Stimulated activated CD4-positive, alpha-beta T cell treated with anti-CD3 and anti-CD28 coated beads, Interleukin-4, amount 100 ng/mL, for 48 hours (primary cell): ENCODE measurements around the gene ACSL5.

ENCODE experiments used
- DNase-seq, 2 donors: peaks; one replicate each; pipeline ENCODE4 v3.0.0-alpha.2; 2020; ENCODE audit warnings: low read depth in 2 of 2

ACSL5 gene

GRCh38 chr10:112373912-112374338 lies at the start of gene ACSL5:
Gene ACSL5, plus strand, starts transcription at chr10:112374116. Its CDS starts 20,831 bp downstream, at chr10:112394947.
- no peak for DNase-seq

DNA sequence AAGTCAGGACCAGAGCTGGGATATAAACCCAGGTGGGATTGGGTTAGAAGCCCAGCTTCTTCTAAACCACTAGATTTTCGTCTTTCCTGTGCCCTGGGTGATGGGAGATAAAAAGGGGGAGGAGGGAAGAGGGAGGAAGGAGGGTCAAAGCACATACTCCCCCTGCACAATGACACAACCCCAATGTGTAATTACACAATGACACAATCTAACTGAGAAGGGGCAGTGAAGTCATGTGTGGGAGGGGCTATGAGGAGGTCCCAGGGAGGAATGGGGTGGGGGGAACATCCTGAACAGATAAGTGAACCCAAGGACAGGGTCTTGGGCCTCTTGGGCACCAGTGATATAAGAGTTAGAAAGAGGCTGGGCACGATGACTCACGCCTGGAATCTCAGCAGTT lies 46.2 kb upstream of the ACSL5 start:
- no peak for DNase-seq

DNA sequence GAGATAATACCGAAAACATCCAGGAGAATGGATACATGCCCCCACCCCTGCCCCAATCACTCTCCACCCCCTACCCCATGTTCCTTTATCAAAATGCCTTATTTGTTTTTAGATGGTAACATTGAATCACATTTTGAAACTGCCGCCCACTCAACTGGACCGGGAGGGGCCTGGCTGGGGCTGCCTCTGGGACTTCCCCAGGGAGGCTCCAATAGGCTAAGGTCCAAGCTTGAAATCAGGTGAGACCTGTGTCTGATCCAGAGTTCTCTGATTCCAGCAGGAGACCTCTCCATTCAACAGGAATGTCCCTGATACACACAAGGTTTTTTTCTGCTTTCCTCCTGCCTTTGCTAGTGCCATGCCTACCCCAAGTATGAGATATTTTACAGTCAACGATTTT lies 43.8 kb upstream of the ACSL5 start:
- DNase-seq = peak in 1 of 2 donors; percentile 8

DNA sequence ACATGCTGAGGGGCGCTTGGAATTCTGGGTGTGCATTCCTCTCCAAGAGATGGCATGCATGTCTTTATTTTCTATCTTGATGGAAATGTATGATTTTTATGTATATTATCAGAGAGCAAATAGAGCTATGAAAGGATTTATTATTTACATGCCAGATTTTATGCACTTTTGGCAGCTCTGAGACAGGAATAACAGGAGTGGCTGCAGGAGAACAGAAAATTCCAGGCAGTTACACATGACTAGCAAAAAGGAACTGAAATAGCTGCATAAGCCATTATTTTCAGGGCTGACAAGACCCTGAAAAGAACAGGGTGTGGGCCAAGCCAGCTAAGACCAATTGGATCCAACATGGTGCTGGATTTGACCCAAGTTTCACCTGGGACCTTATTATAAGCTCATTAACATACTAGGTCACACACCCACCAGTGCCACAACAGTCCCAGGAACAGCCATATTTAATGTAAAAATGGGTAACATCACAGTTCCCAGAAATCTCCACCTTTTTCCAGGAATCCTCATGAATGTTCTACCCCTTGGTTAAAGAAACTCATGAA lies 43.2 kb upstream of the ACSL5 start:
- no peak for DNase-seq

DNA sequence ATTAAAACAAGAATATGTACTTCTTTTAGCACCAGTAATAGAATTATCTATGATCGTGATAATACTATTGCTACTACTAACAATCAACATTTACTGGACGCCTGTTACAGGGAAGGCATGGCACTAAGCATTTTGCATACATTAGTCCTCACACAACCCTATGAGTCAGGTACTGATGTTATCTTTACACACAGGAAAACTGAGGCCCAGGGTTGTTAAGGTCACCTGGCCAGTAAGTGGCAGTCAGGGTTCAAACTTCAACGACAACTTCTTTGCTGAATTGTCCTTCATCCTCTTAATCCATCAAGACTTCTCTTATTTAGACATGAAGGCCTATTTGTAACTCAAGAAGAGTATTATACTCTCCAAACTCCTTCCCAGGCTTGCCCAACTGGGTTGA lies 41.9 kb upstream of the ACSL5 start:
- DNase-seq = no peak

- no peak for DNase-seq
Observed at GRCh38 chr10:112332509-112333228, 41.2 kb upstream of the ACSL5 start.

- no peak for DNase-seq
Observed at GRCh38 chr10:112333452-112333851, 40.5 kb upstream of the ACSL5 start.

DNA sequence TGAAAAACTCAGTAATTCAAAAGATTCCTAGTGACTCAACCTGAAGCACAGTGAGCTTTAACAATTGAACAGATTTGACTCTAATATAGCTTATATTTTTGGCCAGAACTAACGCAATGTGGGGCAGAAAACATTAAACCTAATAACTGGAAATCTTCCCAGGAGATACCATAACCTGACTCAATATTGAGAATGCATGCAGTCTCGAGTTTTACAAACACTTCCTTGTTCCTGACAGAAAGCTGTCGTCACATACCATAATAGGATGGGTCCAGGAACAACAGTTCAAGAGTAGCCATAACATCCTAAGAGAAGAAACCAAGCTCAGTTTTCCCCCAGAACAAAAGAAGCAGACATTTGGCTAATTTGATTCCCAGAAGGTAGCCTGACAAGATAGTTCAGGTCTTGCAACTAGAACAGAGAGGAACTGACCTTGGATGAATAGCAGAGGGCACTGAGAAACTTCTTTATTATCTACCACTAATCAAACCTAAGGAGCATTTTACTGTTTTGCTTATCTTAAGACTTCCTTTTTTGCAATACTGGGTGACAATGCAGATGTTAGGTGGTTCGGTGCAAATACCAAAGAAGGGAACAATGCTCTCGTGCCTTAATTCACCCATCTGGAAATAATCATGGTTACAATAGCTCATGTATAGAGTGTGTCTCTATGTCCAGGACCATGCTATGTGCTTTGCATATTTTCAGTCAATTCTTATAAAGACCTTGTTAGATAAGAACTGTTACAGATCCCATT lies 38.6 kb upstream of the ACSL5 start:
- no peak for DNase-seq

GRCh38 chr10:112335868-112336265 lies 38.0 kb upstream of the ACSL5 start:
- no peak for DNase-seq

GRCh38 chr10:112336556-112337201 lies 37.2 kb upstream of the ACSL5 start:
- no peak for DNase-seq

DNA sequence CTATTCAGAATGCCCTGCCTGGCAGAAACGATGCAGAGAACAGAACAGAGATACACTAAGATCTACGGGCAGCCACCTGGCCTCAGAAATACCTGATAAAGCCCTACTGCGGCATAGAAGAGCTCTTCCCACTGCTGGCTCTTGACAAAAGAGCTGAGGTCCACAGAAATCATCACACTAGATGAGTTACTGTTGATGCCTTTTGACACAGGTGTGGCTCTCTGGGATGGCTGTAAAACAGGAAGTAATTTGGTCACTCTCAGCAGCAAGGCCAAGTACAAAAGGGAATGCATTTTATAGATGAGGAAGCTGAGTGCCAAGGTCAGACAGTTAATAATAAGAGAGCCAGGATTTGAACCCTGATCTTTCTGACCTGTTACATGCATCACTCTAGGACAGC lies 35.0 kb upstream of the ACSL5 start:
- no peak for DNase-seq

DNA sequence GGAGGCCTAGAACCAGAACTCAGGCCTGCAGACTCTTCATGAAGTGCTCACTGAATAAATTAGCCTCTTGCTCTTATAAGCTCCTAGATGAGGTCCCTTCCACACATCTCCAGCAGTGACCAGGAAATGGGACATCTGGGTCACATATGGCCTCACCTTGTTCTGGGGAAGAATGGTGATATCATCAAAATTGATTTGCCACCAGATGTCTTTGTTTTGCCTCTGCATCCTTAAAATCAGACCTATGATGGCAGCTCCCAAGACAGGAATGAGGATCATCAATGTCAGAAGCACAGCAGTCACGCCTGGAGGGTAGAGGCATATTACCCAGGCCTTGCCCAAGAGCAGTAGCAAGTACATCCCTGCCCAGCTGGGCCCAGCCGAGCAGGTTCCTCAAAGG lies 33.3 kb upstream of the ACSL5 start:
- DNase-seq = no peak

DNA sequence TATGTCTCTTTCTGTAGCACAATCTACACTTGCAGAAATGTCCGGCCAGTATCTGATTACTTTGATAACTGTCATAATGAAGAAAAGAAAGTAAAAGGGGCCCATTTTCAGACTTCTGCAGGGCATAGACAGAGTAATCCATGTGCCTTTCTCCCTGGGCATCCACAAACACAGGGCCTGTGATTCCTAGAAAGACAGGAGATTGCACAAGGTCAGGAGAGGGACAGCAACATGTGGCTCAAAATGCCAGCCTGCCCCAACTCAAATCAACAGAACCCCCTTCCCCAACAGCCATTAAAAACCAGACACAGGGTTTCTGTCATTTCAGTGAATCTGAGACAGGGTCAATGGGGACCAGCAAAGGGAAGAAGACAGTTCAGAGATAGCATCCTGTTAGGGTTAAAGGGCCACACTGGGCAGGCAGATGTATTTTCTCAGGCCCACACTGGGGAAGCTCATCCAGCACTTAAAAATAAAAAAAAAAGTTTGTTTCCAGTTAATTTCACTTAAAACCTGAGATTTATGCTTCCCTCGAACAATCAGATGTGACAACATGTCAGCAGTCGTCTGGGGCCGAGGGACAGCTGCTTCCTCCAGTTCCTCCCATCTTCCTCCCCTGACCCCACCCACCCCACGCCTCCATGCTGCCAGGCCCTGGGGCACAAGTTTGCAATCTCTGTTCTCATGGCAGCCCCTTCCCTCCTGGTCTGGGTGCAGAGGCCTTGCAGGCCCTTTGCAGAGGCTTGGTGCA lies 30.7 kb upstream of the ACSL5 start:
- no peak for DNase-seq

DNA sequence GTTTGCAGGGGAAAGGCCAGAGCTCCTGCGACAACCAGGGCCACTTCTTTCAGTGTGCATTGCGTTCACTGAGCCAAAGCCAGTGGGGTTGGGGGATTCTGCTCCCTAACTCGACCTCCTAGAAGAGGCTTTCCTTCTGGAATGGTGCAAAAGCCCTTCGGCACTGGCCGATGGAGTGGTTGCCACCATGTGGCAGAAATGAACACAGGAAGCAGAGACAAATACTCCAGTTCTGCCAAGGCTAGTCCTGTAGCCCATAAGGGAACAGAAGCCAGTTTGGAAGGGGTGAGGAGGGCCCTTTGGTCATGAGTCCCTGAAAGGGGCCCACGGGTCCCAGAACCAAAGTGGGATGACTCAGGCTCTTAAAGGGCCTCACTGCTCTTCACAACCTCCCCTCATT lies 29.7 kb upstream of the ACSL5 start:
- no peak for DNase-seq

DNA sequence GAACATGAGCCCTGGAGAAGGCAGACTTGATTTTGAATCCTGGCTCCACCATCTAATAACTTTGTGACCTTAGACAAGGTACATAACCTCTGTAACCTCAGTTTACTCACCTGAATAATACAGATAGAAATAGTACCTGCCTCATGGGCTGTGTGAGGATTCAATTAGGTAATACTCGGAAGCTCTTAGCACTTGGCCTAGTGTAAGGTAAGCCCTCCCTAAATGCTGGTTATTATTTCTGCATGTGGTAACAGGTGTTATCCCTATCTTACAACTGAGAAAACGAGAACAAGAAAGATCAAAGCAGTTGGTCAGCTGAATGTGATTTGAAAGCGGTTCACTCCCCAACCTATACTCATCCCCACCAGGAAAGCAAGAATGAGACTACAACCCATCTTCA lies 28.7 kb upstream of the ACSL5 start:
- no peak for DNase-seq

DNA sequence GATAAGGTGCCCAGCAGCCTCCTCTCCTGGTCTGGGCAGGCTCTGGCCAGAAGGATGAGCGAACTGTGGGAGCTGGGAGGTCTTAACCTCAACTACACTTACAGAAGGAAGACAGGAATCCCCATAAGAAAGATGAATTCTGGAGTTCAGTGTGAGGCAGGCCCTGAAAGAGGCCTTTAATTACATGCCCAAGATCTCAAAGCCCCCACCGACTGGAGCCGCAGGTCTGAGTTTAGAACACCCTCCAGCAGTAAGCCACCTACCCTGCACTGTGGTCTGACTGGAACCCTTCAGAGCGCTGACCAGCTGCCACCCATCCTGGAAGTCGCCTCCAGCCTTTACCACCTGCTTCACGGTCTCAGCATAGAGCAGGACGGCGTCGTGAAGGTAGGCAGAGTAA lies 28.2 kb upstream of the ACSL5 start:
- DNase-seq = no peak

DNA sequence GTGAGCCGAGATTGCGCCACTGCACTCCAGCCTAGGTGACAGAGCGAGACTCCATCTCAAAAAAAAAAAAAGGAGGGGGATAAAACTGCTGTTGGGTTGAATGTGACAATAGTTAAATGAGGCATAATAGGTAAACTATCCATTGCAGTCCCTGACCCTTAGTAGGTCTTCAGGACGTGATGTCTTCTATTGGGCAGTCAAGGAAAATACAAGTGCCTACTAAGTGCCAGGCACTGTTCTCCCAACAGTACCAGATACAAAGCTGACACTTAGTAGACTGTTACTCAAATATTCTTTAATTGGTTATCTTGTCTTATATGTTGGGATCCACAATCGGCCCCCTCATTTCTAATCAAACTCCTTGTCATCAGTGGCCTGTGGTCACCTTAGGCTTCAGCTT lies 27.1 kb upstream of the ACSL5 start:
- no peak for DNase-seq

DNA sequence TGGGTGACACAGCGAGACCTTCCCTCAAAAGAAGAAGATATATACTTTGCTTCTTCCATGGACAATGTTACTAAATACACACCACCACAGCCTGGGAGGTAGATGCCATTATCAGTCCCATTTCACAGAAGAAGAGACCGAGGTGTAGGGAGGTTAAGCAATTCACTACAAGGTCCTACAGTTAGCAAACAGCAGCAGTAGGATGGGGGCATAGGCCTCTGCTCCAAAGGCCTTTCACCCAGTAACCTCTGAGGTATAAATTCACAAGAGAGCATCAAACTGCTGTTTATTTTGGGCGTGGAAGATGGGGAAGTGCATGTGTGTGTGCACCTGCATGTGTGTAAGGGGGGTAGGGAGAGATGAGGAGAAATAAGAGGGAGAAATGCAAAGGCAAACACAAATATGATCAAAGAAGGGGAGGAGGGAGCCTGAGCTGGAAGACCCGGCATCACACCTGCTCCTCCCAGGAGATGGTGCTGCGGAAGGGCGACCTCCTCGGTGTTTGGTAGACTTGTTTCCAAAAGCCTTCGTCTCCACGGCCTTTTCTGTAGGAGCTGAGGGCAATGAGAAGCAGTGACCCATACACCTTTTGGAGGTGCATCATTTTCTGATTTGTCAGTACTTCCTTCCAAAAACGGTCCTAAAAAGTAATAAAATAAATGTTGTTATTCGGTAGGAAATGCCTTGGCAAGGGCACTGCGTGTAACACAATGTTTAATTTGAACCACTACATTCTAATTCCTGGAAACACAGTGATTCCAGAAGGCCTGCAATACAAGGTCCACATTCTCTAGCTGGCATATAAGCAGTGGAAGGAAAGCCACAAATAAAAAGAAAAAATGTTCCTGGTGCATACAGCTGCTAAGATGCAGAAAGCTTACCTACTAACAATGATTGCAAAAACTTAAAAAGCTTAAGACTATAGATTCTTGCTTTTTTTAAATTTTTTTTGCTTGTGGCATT lies 25.9 kb upstream of the ACSL5 start:
- no peak for DNase-seq

DNA sequence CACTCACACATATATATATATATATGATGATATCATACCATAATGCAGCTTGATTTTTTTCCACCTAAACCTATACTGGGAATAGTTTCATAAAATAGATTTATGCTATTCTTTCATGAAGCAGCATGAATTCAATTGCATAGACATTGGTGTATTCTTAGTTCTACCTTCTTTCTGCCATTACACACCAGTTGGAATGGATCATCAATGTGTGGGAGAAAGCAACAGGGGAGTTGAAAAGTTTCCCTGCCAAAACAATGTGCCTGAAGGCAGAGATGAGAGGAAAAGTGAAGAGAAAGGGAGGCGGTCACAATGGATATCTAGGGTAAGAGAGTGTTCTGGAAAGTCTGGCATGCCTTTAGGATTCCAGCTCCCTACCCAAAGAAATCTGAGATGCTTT lies 25.2 kb upstream of the ACSL5 start:
- DNase-seq = no peak

GRCh38 chr10:112349521-112350085 lies 24.3 kb upstream of the ACSL5 start:
- DNase-seq = no peak
